Central memory CD8-positive, alpha-beta T cell (primary cell): ENCODE data around the gene EEF1A2.

Experiments
- ATAC-seq: fragments of 150-1000 bp; cut with Tn5 transposase; replicated peaks from 2 replicates; pipeline ENCODE4 v1.10.0; 2022; ENCODE audit warnings: mild to moderate bottlenecking, moderate FRiP score, moderate number of reproducible peaks; ENCODE audit not compliant: poor library complexity, severe bottlenecking; ENCODE audit errors: extremely low read depth
- DNase-seq, 2 donors: peaks; one replicate each; pipeline ENCODE4 v3.0.0; 2021; ENCODE audit warnings: low spot score in 2 of 2
- H3K27ac Mint-ChIP-seq: one replicate; pipeline ENCODE4 v1.8.0; 2022; ENCODE audit warnings: low read depth, mild to moderate bottlenecking, moderate library complexity, mixed read lengths
- H3K27me3 Mint-ChIP-seq: one replicate; pipeline ENCODE4 v1.8.0; 2022; ENCODE audit warnings: mixed read lengths
- H3K36me3 Mint-ChIP-seq: one replicate; pipeline ENCODE4 v1.8.0; 2022; ENCODE audit warnings: mild to moderate bottlenecking, moderate library complexity, mixed read lengths; ENCODE audit not compliant: insufficient read depth
- H3K4me1 Mint-ChIP-seq: one replicate; pipeline ENCODE4 v1.8.0; 2022; ENCODE audit warnings: mixed read lengths
- H3K4me3 Mint-ChIP-seq: one replicate; pipeline ENCODE4 v1.8.0; 2022; ENCODE audit warnings: mild to moderate bottlenecking, moderate library complexity, mixed read lengths
- H3K9me3 Mint-ChIP-seq: one replicate; pipeline ENCODE4 v1.8.0; 2022; ENCODE audit warnings: mixed read lengths

EEF1A2 gene

GRCh38 chr20:63542031-63542559 lies 43.2 kb upstream of the EEF1A2 start:
- no peak overlapping the region for H3K4me3 Mint-ChIP-seq
- H3K9me3 Mint-ChIP-seq: no peaks in the 10 kb centered on the region
- H3K27ac Mint-ChIP-seq: no peak overlapping the region
- DNase-seq: no peak
- ATAC-seq: no peak
- peaks cover 5% of the 10 kb centered on the region for H3K4me1 Mint-ChIP-seq
- H3K36me3 Mint-ChIP-seq: peaks cover 5% of the 10 kb centered on the region
- no peaks in the 10 kb centered on the region for H3K27me3 Mint-ChIP-seq

DNA sequence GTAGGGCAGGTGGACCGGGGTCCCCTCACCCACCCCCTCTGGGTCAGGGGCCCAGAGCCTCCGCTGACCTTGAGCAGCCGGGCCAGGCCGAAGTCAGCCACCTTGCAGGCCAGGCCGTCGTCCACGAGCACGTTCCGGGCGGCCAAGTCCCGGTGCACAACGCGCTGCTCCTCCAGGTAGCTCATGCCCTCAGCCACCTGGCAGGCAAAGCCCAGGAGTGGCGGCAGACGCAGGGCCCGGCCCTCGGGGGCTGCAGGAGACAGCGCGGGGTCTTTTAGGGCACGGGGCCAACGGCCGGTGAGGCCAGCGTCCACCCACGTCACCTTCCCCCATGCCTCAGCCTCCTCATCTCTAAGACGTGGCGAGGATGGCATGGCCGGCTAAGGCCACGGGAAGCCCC lies 42.5 kb upstream of the EEF1A2 start:
- H3K36me3 Mint-ChIP-seq: peaks cover 7% of the 10 kb centered on the region
- H3K4me3 Mint-ChIP-seq: no peak overlapping the region
- DNase-seq: no peak
- H3K27ac Mint-ChIP-seq: no peak overlapping the region
- H3K9me3 Mint-ChIP-seq: no peaks in the 10 kb centered on the region
- no peaks in the 10 kb centered on the region for H3K27me3 Mint-ChIP-seq
- no peak for ATAC-seq
- peaks cover 5% of the 10 kb centered on the region for H3K4me1 Mint-ChIP-seq

GRCh38 chr20:63540417-63541186 lies 41.7 kb upstream of the EEF1A2 start:
- H3K36me3 Mint-ChIP-seq: peaks cover 7% of the 10 kb centered on the region
- no peak overlapping the region for H3K4me3 Mint-ChIP-seq
- no peak for DNase-seq
- ATAC-seq: no peak
- no peak overlapping the region for H3K27ac Mint-ChIP-seq
- H3K9me3 Mint-ChIP-seq: no peaks in the 10 kb centered on the region
- peaks cover 5% of the 10 kb centered on the region for H3K4me1 Mint-ChIP-seq
- H3K27me3 Mint-ChIP-seq: no peaks in the 10 kb centered on the region

DNA sequence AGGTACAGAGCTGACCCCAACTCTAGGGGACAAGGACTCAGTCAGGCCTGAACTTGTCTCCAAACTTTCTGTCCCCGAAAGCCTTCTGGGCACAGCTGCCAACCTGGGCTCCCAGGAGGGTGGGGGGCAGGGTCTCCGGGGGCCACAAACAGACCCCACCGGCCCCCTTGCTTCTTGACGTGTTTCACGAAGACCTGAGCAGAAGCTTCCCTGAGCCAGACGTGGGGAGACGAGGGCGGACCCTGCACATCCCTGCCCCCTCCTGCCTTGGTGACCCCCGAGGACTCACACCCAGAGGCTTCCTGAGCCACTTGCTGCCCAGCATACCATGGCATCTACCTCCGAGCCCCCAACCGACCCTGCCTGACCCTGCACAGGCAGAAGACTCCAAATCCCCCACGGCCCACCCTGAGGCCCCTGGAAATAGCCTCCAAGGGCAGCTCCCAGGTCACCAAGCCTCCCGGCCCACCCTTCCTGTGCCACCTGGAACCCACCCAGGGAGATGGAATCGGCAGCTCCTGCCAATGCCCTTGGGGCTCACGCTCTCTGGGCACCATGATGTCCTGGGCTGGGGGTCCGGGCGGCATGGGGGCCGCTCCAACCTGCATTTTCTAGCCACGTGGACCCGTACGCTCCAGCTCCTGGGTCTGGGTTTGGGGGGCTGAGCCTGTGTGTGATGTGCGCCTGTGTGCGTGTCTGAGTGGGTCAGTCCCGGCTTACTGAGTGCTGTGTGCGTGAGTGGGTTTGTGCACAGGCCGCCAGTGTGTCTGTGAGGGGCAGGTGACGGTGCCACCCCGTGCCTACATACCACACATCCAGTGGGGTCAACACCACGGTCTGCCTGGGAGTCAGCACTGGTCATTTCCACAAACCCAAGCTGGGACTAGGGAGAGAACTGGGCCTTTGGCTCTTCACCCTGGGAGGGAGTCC lies 40.8 kb upstream of the EEF1A2 start:
- no peaks in the 10 kb centered on the region for H3K27me3 Mint-ChIP-seq
- H3K4me3 Mint-ChIP-seq: no peak overlapping the region
- H3K4me1 Mint-ChIP-seq: no peaks in the 10 kb centered on the region
- peaks cover 7% of the 10 kb centered on the region for H3K36me3 Mint-ChIP-seq
- DNase-seq: no peak
- no peaks in the 10 kb centered on the region for H3K9me3 Mint-ChIP-seq
- H3K27ac Mint-ChIP-seq: no peak overlapping the region
- no peak for ATAC-seq

- peaks cover 7% of the 10 kb centered on the region for H3K36me3 Mint-ChIP-seq
- H3K9me3 Mint-ChIP-seq: no peaks in the 10 kb centered on the region
- no peaks in the 10 kb centered on the region for H3K27me3 Mint-ChIP-seq
- H3K27ac Mint-ChIP-seq: no peak overlapping the region
- H3K4me3 Mint-ChIP-seq: no peak overlapping the region
- ATAC-seq (no peak), DNase-seq (no peak)
- H3K4me1 Mint-ChIP-seq: no peaks in the 10 kb centered on the region
Observed at GRCh38 chr20:63539092-63539430, 40.2 kb upstream of the EEF1A2 start.

GRCh38 chr20:63538204-63539091 lies 39.6 kb upstream of the EEF1A2 start:
- ATAC-seq (peak; percentile 7), DNase-seq (peak in 1 of 2 donors; percentile 47)
- Mint-ChIP-seq H3K27ac (peak overlapping the region; percentile 73), H3K9me3 (no peaks in the 10 kb centered on the region), H3K36me3 (peaks cover 7% of the 10 kb centered on the region), H3K4me1 (no peaks in the 10 kb centered on the region), H3K27me3 (no peaks in the 10 kb centered on the region), H3K4me3 (peak overlapping the region; percentile 67)

DNA sequence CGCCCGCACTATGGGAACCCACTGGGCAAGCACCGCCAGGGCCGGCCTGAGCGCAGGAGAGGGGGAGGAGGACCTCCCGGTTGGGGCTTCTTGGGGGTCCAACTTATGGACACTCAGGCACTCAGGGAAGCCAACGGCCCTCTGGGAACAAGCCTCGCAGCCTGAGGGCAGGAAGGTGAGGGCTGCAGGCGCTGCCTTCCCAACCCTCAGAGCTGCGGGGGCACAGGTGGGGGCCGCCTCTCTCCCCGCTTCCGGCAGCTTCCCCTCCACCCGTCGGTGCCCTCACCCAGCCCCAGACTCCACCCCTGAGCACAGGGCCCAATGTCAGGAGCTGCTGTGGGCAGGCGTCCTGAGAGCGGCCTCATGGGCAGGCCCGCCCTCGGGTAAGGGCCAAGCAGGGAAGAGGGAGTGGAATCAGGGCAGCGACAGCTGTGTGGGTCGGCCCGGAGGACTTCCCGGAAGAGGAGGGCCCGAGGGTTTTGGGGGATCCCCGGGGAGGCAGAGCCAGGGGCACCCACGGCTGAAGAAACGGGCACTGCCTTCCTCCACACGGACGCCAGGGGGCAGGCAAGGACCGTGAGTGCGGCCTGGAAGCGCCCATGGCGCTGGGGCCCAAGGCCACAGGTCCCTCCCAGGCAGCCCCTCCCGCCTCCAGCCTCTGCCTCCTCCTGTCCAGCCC lies 38.8 kb upstream of the EEF1A2 start:
- peak; percentile 93 for ATAC-seq
- DNase-seq: peak; percentile 88 to 94
- Mint-ChIP-seq H3K9me3 (no peaks in the 10 kb centered on the region), H3K4me1 (no peaks in the 10 kb centered on the region), H3K27me3 (no peaks in the 10 kb centered on the region), H3K36me3 (peaks cover 7% of the 10 kb centered on the region), H3K27ac (peak overlapping the region; percentile 73), H3K4me3 (peak overlapping the region; percentile 67)

GRCh38 chr20:63536997-63537524 lies 38.2 kb upstream of the EEF1A2 start, which contains the start of gene PTK6:
TSS of gene PTK6 (minus strand) at chr20:63537376. CDS start at chr20:63537314, 62 bp downstream.
- no peak for DNase-seq
- Mint-ChIP-seq H3K27ac (peak within 1 kb of the TSS; percentile 73), H3K4me1 (no peaks in the 10 kb centered on the region), H3K27me3 (no peaks in the 10 kb centered on the region), H3K4me3 (peak within 1 kb of the TSS; percentile 67), H3K36me3 (peaks cover 7% of the 10 kb centered on the region), H3K9me3 (no peaks in the 10 kb centered on the region)
- ATAC-seq: peak; percentile 3

GRCh38 chr20:63536241-63536977 lies 37.5 kb upstream of the EEF1A2 start:
- peak overlapping the region; percentile 42 for H3K4me3 Mint-ChIP-seq
- no peaks in the 10 kb centered on the region for H3K4me1 Mint-ChIP-seq

GRCh38 chr20:63534831-63535651 lies 36.2 kb upstream of the EEF1A2 start:
- peaks cover 4% of the 10 kb centered on the region for H3K36me3 Mint-ChIP-seq
- H3K4me3 Mint-ChIP-seq: no peak overlapping the region
- no peak overlapping the region for H3K27ac Mint-ChIP-seq
- ATAC-seq (no peak), DNase-seq (no peak)
- no peaks in the 10 kb centered on the region for H3K9me3 Mint-ChIP-seq
- H3K4me1 Mint-ChIP-seq: no peaks in the 10 kb centered on the region
- H3K27me3 Mint-ChIP-seq: no peaks in the 10 kb centered on the region

More at GRCh38 chr20:63536241-63536977, 37.5 kb upstream of the EEF1A2 start:
- ATAC-seq (no peak), DNase-seq (no peak)
- H3K36me3 Mint-ChIP-seq: peaks cover 6% of the 10 kb centered on the region
- H3K27ac Mint-ChIP-seq: no peak overlapping the region
- no peaks in the 10 kb centered on the region for H3K9me3 Mint-ChIP-seq
- no peaks in the 10 kb centered on the region for H3K27me3 Mint-ChIP-seq
